ENCODE data around the gene VTCN1. TPM values are rescaled to one million over a fixed set of nuclear protein-coding genes. Genes with fewer than 3 reads are reported as not detected.

The VTCN1 gene
- polyA plus RNA-seq, 3 donors, result not detected

DNA sequence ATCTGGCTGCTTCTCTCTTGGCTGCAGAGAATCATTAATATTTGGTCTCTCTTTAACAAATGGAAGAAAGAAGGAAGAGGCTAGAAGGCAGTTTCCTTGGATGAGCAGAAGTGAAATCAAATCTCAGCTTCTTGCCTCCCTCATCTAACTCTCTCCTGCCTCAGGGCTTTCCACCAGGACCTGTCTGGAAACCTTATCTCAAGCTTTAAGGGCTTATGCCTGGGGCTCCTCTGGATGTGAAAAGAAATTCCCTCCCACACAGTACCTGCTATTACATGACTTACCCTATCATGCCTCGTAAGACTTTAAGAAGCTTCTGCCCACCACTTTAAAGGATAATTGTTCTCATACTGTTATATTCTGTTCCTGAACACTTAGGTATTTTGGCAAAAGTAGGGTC lies 8.9 kb downstream of the VTCN1 start:
- Histone ChIP-seq H3K27ac (ENCODE audit: low read depth in 1 of 2, low read length in 2 of 2) (no peak overlapping the region), H3K4me3 (replicated peaks in 1 of 3; ENCODE audit: low read depth in 2 of 3, low read length in 3 of 3) (no peak overlapping the region), H3K79me2 (ENCODE audit: insufficient read depth, low read length) (no peaks in the 10 kb centered on the region), H3K9me3 (replicated peaks in 1 of 2; ENCODE audit: control insufficient read depth in 1 of 2, insufficient read depth in 1 of 2, low read length in 2 of 2) (no peaks in the 10 kb centered on the region), H3K27me3 (ENCODE audit: control insufficient read depth in 2 of 2, insufficient read depth in 2 of 2, low read length in 2 of 2) (no peaks in the 10 kb centered on the region), H4K20me1 (ENCODE audit: insufficient read depth, low read length) (no peaks in the 10 kb centered on the region), H3K36me3 (replicated peaks in 1 of 2; ENCODE audit: control insufficient read depth in 1 of 2, insufficient read depth in 2 of 2, low read length in 2 of 2) (no peaks in the 10 kb centered on the region), H3K4me1 (ENCODE audit: control insufficient read depth in 1 of 2, insufficient read depth in 2 of 2, low read length in 2 of 2) (no peaks in the 10 kb centered on the region), H3K4me2 (replicated peaks; ENCODE audit: extremely low read depth, low read length, poor library complexity, severe bottlenecking) (no peak overlapping the region), H3K9ac (ENCODE audit: insufficient read depth, low read length, poor library complexity, severe bottlenecking) (no peak overlapping the region), H2AFZ (ENCODE audit: insufficient read depth, low read depth, low read length, poor library complexity, severe bottlenecking) (no peak overlapping the region)
- Mint-ChIP-seq H3K27ac (no peak overlapping the region), H3K4me3 (no peak overlapping the region), H3K27me3 (ENCODE audit: low read depth in 3 of 3) (peaks cover 3 to 8% (median 6%) of the 10 kb centered on the region in 3 donors), H3K4me1 (no peaks in the 10 kb centered on the region), H3K36me3 (no peaks in the 10 kb centered on the region), H3K9me3 (peaks cover 0 to 2% (median 0%) of the 10 kb centered on the region in 7 donors)
- intact Hi-C loops (cut with micrococcal nuclease), result no loop called here
- no CpG with 5 or more reads among the region's 1 CpG for WGBS (ENCODE audit: insufficient coverage)
- TF ChIP-seq, protein P1, sequence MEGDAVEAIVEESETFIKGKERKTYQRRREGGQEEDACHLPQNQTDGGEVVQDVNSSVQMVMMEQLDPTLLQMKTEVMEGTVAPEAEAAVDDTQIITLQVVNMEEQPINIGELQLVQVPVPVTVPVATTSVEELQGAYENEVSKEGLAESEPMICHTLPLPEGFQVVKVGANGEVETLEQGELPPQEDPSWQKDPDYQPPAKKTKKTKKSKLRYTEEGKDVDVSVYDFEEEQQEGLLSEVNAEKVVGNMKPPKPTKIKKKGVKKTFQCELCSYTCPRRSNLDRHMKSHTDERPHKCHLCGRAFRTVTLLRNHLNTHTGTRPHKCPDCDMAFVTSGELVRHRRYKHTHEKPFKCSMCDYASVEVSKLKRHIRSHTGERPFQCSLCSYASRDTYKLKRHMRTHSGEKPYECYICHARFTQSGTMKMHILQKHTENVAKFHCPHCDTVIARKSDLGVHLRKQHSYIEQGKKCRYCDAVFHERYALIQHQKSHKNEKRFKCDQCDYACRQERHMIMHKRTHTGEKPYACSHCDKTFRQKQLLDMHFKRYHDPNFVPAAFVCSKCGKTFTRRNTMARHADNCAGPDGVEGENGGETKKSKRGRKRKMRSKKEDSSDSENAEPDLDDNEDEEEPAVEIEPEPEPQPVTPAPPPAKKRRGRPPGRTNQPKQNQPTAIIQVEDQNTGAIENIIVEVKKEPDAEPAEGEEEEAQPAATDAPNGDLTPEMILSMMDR (IDR thresholded peaks at IDR 0.05), result no peak
- no peak for DNase-seq

DNA sequence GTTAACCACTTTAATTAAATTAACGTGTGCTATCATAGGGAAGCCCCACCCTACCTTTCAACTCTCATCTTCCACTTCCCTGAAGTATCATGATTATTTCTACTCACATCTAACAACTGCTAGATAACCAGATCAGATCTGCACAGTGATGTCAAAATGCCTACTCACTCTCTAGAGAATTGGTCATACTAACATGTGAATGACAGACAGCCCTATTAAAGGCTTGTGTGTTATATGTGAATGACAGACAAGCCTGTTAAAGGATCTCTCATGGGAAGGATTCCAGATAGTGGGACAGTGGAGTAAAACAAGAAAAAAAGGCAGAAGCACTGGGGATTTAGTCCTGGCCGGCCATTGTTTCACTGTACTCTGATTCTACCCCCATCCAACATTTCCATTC lies 12.6 kb downstream of the VTCN1 start:
- no peak for DNase-seq

More for the DNA sequence above, 12.6 kb downstream of the VTCN1 start:
- H3K36me3 ChIP-seq (replicated peaks in 1 of 2; ENCODE audit: control insufficient read depth in 1 of 2, insufficient read depth in 2 of 2, low read length in 2 of 2), result no peaks in the 10 kb centered on the region
- no peaks in the 10 kb centered on the region for H3K79me2 ChIP-seq (ENCODE audit: insufficient read depth, low read length)
- TF ChIP-seq, protein P1 (IDR thresholded peaks at IDR 0.05), result no peak
- intact Hi-C loops (cut with micrococcal nuclease), result no loop called here
- H3K9me3 ChIP-seq (replicated peaks in 1 of 2; ENCODE audit: control insufficient read depth in 1 of 2, insufficient read depth in 1 of 2, low read length in 2 of 2), result no peaks in the 10 kb centered on the region
- Mint-ChIP-seq H3K4me1 (no peaks in the 10 kb centered on the region), H3K4me3 (no peak overlapping the region), H3K27ac (no peak overlapping the region), H3K9me3 (peaks cover 0 to 4% (median 0%) of the 10 kb centered on the region in 7 donors), H3K36me3 (no peaks in the 10 kb centered on the region), H3K27me3 (ENCODE audit: low read depth in 3 of 3) (peaks cover 3 to 8% (median 5%) of the 10 kb centered on the region in 3 donors)
- no peak overlapping the region for H2AFZ ChIP-seq (ENCODE audit: insufficient read depth, low read depth, low read length, poor library complexity, severe bottlenecking)
- no peaks in the 10 kb centered on the region for H4K20me1 ChIP-seq (ENCODE audit: insufficient read depth, low read length)
- H3K9ac ChIP-seq (ENCODE audit: insufficient read depth, low read length, poor library complexity, severe bottlenecking), result no peak overlapping the region
- WGBS (ENCODE audit: insufficient coverage), result 100% methylated on average over 1 of the region's 2 CpGs
- no peak overlapping the region for H3K4me2 ChIP-seq (replicated peaks; ENCODE audit: extremely low read depth, low read length, poor library complexity, severe bottlenecking)
- H3K4me1 ChIP-seq (ENCODE audit: control insufficient read depth in 1 of 2, insufficient read depth in 2 of 2, low read length in 2 of 2), result no peaks in the 10 kb centered on the region
- H3K4me3 ChIP-seq (replicated peaks in 1 of 3; ENCODE audit: low read depth in 2 of 3, low read length in 3 of 3), result no peak overlapping the region
- no peak overlapping the region for H3K27ac ChIP-seq (ENCODE audit: low read depth in 1 of 2, low read length in 2 of 2)
- H3K27me3 ChIP-seq (ENCODE audit: control insufficient read depth in 2 of 2, insufficient read depth in 2 of 2, low read length in 2 of 2), result no peaks in the 10 kb centered on the region
